ENCODE data around the gene C1QTNF8. TPM values are rescaled to one million over a fixed set of nuclear protein-coding genes. Genes with fewer than 3 reads are reported as not detected.

C1QTNF8 gene
- total and polyA plus RNA-seq, 2 of the 8 experiments (the other 6 are each of a cell fraction or from before 2014, with no cell fraction given): not detected

GRCh38 chr16:1090620-1091587 is 5.1 kb downstream of the C1QTNF8 start (continued):
- TF ChIP-seq CHD7 (IDR thresholded peaks at IDR 0.05; ENCODE audit: insufficient replicate concordance, low read length) (no peak), RAD21 (IDR thresholded peaks at IDR 0.05 in 1 of 2, conservative IDR thresholded peaks at IDR 0.05 in 1 of 2; ENCODE audit: low read depth in 2 of 2, low read length in 2 of 2) (no peak), SAP30 (IDR thresholded peaks at IDR 0.05; ENCODE audit: insufficient read depth, insufficient replicate concordance, low read length) (no peak), TCF12 (IDR thresholded peaks at IDR 0.05; ENCODE audit: low read depth, low read length) (no peak), GTF2F1 (IDR thresholded peaks at IDR 0.05; ENCODE audit: borderline replicate concordance, low read depth, low read length) (no peak), CBX5 (IDR thresholded peaks at IDR 0.05; ENCODE audit: low read depth, low read length) (no peak), SIX5 (IDR thresholded peaks at IDR 0.05; ENCODE audit: low read depth, low read length) (no peak), POLR2AphosphoS5 (IDR thresholded peaks at IDR 0.05; ENCODE audit: low read depth, low read length) (no peak), EZH2 (IDR thresholded peaks at IDR 0.05; ENCODE audit: low read depth, low read length, severe bottlenecking) (no peak)

Data from H1 (cell line).